ENCODE data around the gene HOXA1. TPM values are rescaled to one million over a fixed set of nuclear protein-coding genes. Genes with fewer than 3 reads are reported as not detected.

HOXA1 gene
- total RNA-seq, 1 donor from 2014 or later: 0.77 TPM

GRCh38 chr7:27078616-27079233 is 17.1 kb downstream of the HOXA1 start:
- ATAC-seq (no peak), DNase-seq (no peak)
- H3K9me3 ChIP-seq: no peaks in the 10 kb centered on the region
- TF ChIP-seq CTCF (IDR thresholded peaks at IDR 0.05): no peak
- intact Hi-C loops (cut with DNase I): no loop called here
- no peak overlapping the region for H3K27ac ChIP-seq
- no peaks in the 10 kb centered on the region for H3K27me3 ChIP-seq (ENCODE audit: low read depth)
- no peak overlapping the region for H3K4me3 ChIP-seq
- no peaks in the 10 kb centered on the region for H3K4me1 ChIP-seq
- no peaks in the 10 kb centered on the region for H3K36me3 ChIP-seq

DNA sequence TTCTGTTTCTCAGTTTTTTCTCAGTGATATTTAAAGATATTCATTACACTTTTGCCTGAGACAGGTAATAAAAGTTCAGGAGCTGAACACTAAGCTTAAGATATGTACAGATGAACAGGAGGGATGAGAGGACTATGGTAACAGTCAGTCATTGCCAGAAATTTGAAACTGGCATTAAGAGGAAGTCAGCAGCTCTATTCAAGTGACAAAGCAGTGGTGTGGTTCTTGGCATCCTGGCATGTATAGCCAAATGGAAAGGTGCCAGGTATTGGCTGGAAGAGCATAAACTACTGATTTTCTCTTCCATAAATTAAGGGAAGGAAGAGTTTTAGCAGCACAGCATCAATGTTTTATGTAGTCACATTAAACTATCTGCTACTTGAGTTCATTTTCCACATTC is 22.7 kb downstream of the HOXA1 start:
- H3K4me1 ChIP-seq: no peaks in the 10 kb centered on the region
- no peaks in the 10 kb centered on the region for H3K27me3 ChIP-seq (ENCODE audit: low read depth)
- no peaks in the 10 kb centered on the region for H3K36me3 ChIP-seq
- DNase-seq (no peak), ATAC-seq (no peak)
- intact Hi-C loops (cut with DNase I): no loop called here
- H3K27ac ChIP-seq: no peak overlapping the region
- no peaks in the 10 kb centered on the region for H3K9me3 ChIP-seq
- TF ChIP-seq CTCF (IDR thresholded peaks at IDR 0.05): no peak
- no peak overlapping the region for H3K4me3 ChIP-seq

GRCh38 chr7:27071622-27072390 is 24.0 kb downstream of the HOXA1 start:
- no peaks in the 10 kb centered on the region for H3K27me3 ChIP-seq (ENCODE audit: low read depth)
- no peak overlapping the region for H3K27ac ChIP-seq
- H3K9me3 ChIP-seq: no peaks in the 10 kb centered on the region
- intact Hi-C loops (cut with DNase I): no loop called here
- ATAC-seq: no peak
- no peaks in the 10 kb centered on the region for H3K36me3 ChIP-seq
- H3K4me3 ChIP-seq: no peak overlapping the region
- H3K4me1 ChIP-seq: no peaks in the 10 kb centered on the region
- no peak for TF ChIP-seq CTCF (IDR thresholded peaks at IDR 0.05)
- no peak for DNase-seq

DNA sequence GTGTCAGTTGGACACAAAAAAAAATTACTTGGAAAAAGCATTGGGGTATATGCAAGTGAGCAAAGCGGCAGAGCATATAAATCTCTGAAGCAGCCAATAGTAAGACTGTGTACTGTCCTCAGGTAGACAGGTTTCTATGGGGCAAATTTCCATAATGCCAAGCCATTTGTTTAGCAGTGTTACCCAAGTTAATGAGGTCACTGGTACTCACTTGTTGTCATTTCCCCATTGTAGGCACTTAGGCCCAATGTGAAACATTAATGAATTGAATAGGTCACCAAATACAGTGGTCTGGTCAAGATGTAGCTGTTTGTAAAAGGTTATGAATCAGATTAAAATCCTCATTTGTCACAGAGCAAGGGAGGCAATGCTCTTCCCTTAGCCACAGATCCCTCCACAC is 27.5 kb downstream of the HOXA1 start:
- Histone ChIP-seq H3K4me1 (no peaks in the 10 kb centered on the region), H3K36me3 (no peaks in the 10 kb centered on the region), H3K4me3 (no peak overlapping the region), H3K27ac (no peak overlapping the region), H3K27me3 (ENCODE audit: low read depth) (no peaks in the 10 kb centered on the region), H3K9me3 (no peaks in the 10 kb centered on the region)
- no peak for ATAC-seq
- intact Hi-C loops (cut with DNase I): no loop called here
- DNase-seq: no peak
- no peak for TF ChIP-seq CTCF (IDR thresholded peaks at IDR 0.05)

GRCh38 chr7:27066148-27066547 is 29.7 kb downstream of the HOXA1 start:
- TF ChIP-seq CTCF (IDR thresholded peaks at IDR 0.05): no peak
- intact Hi-C loops (cut with DNase I): no loop called here

More at GRCh38 chr7:27066148-27066547, 29.7 kb downstream of the HOXA1 start:
- Histone ChIP-seq H3K4me1 (no peaks in the 10 kb centered on the region), H3K4me3 (no peak overlapping the region), H3K27me3 (ENCODE audit: low read depth) (no peaks in the 10 kb centered on the region), H3K36me3 (no peaks in the 10 kb centered on the region), H3K27ac (no peak overlapping the region), H3K9me3 (no peaks in the 10 kb centered on the region)
- ATAC-seq: no peak
- DNase-seq: no peak
